B cell (primary cell): ENCODE data around the gene PCSK7. TPM values are rescaled to one million over a fixed set of nuclear protein-coding genes. Genes with fewer than 3 reads are reported as not detected.
"Not testable (repeated sequence)": the region's sequence is repeated elsewhere in the genome, so short reads cannot be mapped to it uniquely, and the experiment has no call there.

Source experiments
- ATAC-seq: fragments of 200-7000 bp; cut with Tn5 transposase; one replicate; pipeline ENCODE4 v1.10.0; 2021; ENCODE audit warnings: low read depth, mild to moderate bottlenecking, moderate number of reproducible peaks, moderate library complexity
- CTCF ChIA-PET: fragments of 350-600 bp; sonication (Branson Sonifier 250); formaldehyde crosslinking; loops from one replicate; lab custom pipeline; 2021; ENCODE audit warnings: antibody characterized with exemption, inconsistent platforms; lab: Charles Lee
- POLR2A ChIA-PET: fragments of 350-600 bp; sonication (Branson Sonifier 250); formaldehyde crosslinking; loops from one replicate; lab custom pipeline; 2021; ENCODE audit warnings: antibody characterized with exemption; lab: Charles Lee
- DNase-seq: peaks from one replicate; pipeline ENCODE4 v3.0.0; 2013
- H2AFZ ChIP-seq: 2 replicates; pipeline ENCODE4 v1.6.1; 2012; ENCODE audit warnings: mild to moderate bottlenecking, low read depth, low read length; ENCODE audit not compliant: insufficient read depth, poor library complexity, severe bottlenecking
- H3K27ac ChIP-seq, 2 donors: 1 replicate in 1 of 2; 2 replicates in 1 of 2; pipeline ENCODE4 v1.5.1; 2012 to 2013; ENCODE audit warnings: low read length in 2 of 2, mild to moderate bottlenecking in 2 of 2, moderate library complexity in 1 of 2
- H3K27me3 ChIP-seq, 4 experiments: fragments of 200-600 bp in 1 of 4; sonication (generic) in 1 of 4; replicated peaks in 1 of 4; 1 replicate in 2 of 4; 2 replicates in 2 of 4; pipeline versions ENCODE4 v1.6.1 to v1.7.0; 2013 to 2016; ENCODE audit warnings: low read length in 3 of 4, mild to moderate bottlenecking in 2 of 4, mixed read lengths in 1 of 4, moderate library complexity in 1 of 4; ENCODE audit not compliant: insufficient read depth in 4 of 4, control insufficient read depth in 3 of 4; ENCODE audit errors: control extremely low read depth in 1 of 4
- H3K36me3 ChIP-seq, 2 experiments: replicated peaks in 1 of 2; 1 replicate in 1 of 2; 2 replicates in 1 of 2; pipeline versions ENCODE4 v1.6.1 to v1.7.1; 2013; ENCODE audit warnings: low read length in 1 of 2; ENCODE audit not compliant: insufficient read depth in 2 of 2, control insufficient read depth in 1 of 2; ENCODE audit errors: control extremely low read depth in 1 of 2, extremely low read depth in 1 of 2
- H3K4me1 ChIP-seq, 2 donors: fragments of 200-600 bp in 1 of 2; sonication (generic) in 1 of 2; 1 replicate in 1 of 2; 2 replicates in 1 of 2; pipeline versions ENCODE4 v1.5.1 to v1.6.1; 2013 to 2017; ENCODE audit warnings: low read length in 2 of 2; ENCODE audit not compliant: control insufficient read depth in 2 of 2, insufficient read depth in 2 of 2
- H3K4me2 ChIP-seq: replicated peaks from 2 replicates; pipeline ENCODE3; 2012; ENCODE audit warnings: mild to moderate bottlenecking, low read depth, low read length; ENCODE audit not compliant: poor library complexity, severe bottlenecking
- H3K4me3 ChIP-seq, 5 experiments: fragments of 200-600 bp in 1 of 5; sonication (generic) in 1 of 5; 1 replicate in 3 of 5; 2 replicates in 2 of 5; pipeline versions ENCODE4 v1.5.1 to v1.7.0; 2011 to 2016; ENCODE audit warnings: low read length in 4 of 5, mild to moderate bottlenecking in 4 of 5, low read depth in 2 of 5, control low read depth in 1 of 5, moderate library complexity in 1 of 5; ENCODE audit not compliant: insufficient read depth in 1 of 5; ENCODE audit errors: control extremely low read depth in 1 of 5, extremely low read depth in 1 of 5
- H3K79me2 ChIP-seq: fragments of 200-600 bp; sonication (generic); one replicate; pipeline ENCODE4 v1.6.0; 2016; ENCODE audit warnings: low read length; ENCODE audit not compliant: control insufficient read depth, insufficient read depth
- H3K9ac ChIP-seq: fragments of 200-600 bp; sonication (generic); 2 replicates; pipeline ENCODE4 v1.6.1; 2017; ENCODE audit warnings: mild to moderate bottlenecking, low read length, moderate library complexity
- H3K9me3 ChIP-seq, 3 donors: one replicate each; pipeline versions ENCODE4 v1.6.1 to v1.7.1; 2013; ENCODE audit warnings: low read length in 2 of 3; ENCODE audit not compliant: control insufficient read depth in 2 of 3, insufficient read depth in 1 of 3; ENCODE audit errors: control extremely low read depth in 1 of 3
- H4K20me1 ChIP-seq: 2 replicates; pipeline ENCODE4 v1.6.0; 2012; ENCODE audit warnings: mild to moderate bottlenecking, low read length; ENCODE audit not compliant: insufficient read depth, control insufficient read depth, poor library complexity, severe bottlenecking
- H3K27ac Mint-ChIP-seq: one replicate; pipeline ENCODE4 v1.8.0; 2021; ENCODE audit warnings: mixed read lengths
- H3K27me3 Mint-ChIP-seq: one replicate; pipeline ENCODE4 v1.8.0; 2021; ENCODE audit warnings: mixed read lengths
- H3K4me1 Mint-ChIP-seq: one replicate; pipeline ENCODE4 v1.8.0; 2021; ENCODE audit warnings: mixed read lengths
- H3K4me3 Mint-ChIP-seq: one replicate; pipeline ENCODE4 v1.8.0; 2021; ENCODE audit warnings: mixed read lengths
- H3K9me3 Mint-ChIP-seq: one replicate; pipeline ENCODE4 v1.8.0; 2022; ENCODE audit warnings: mixed read lengths; ENCODE audit not compliant: insufficient read depth
- EZH2 ChIP-seq: IDR thresholded peaks from 2 replicates; pipeline ENCODE4 v1.6.1; 2012; ENCODE audit warnings: borderline replicate concordance, low read depth, mild to moderate bottlenecking, moderate library complexity, low read length; ENCODE audit not compliant: insufficient read depth, poor library complexity, severe bottlenecking
- WGBS: methylation state at CpG from one replicate; pipeline ENCODE4 v1.1.5; 2013; ENCODE audit warnings: missing lambda C conversion rate; ENCODE audit not compliant: insufficient coverage; 5-methylcytosine and 5-hydroxymethylcytosine counted together
- intact Hi-C: fragments of 100-400 bp; cut with micrococcal nuclease; formaldehyde crosslinking; loops from one replicate; pipeline ENCODE4 v1.10.0; 2022
- polyA plus RNA-seq: library from polyadenylated mRNA; depleted of rRNA; stranded (reverse); fragments of >200 nt; gene quantifications from 2 replicates; pipeline ENCODE4 v1.2.3, GENCODE V29; 2012
- total RNA-seq, 2 donors: library from RNA; stranded (reverse); fragments of 120-200 nt in 1 of 2; gene quantifications; 1 replicate in 1 of 2; 2 replicates in 1 of 2; pipeline versions ENCODE4 v1.2.3 to v1.2.4, GENCODE V29; 2013 to 2022
- TF ChIP-seq, protein P1 (sequence below): fragments of 200-600 bp; IDR thresholded peaks from one replicate; pipeline ENCODE4 v1.8.0; 2022; ENCODE audit warnings: antibody characterized with exemption, mild to moderate bottlenecking

The PCSK7 gene
- total and polyA plus RNA-seq, 2 donors (not counting 1 experiment from before 2014, with no cell fraction given) = 203 to 283 TPM

DNA sequence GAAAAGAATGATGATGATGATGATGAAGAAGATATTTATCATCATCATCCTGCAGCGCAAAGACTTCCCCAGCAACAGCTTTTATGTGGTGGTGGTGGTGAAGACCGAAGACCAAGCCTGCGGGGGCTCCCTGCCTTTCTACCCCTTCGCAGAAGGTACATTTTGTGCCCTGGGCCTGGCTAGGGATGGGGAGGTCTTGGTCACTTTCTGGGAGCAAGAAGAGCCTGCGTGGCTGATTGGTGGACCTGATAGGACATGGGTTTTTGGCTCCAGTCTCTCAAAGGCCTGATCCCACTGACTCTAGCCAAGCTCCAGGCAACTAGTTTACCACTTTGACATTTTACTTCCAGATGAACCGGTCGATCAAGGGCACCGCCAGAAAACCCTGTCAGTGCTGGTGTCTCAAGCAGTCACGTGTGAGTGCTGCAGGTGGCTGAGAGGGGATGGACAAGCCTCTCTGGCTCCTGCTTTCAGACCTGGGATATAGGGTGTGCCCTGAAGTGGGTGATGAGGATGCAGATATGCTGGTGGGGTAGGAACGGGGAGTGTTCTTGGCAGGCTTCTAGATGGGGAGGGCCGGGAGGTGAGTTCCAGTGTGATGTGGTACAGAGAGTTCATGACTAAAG is 48.0 kb downstream of the PCSK7 start:
- H3K4me1 ChIP-seq = peaks cover 60 to 71% of the 10 kb centered on the region in 2 donors
- no peaks in the 10 kb centered on the region for H3K9me3 Mint-ChIP-seq
- no peaks in the 10 kb centered on the region for H3K27me3 Mint-ChIP-seq
- intact Hi-C loops = no loop called here
- no peak overlapping the region for H2AFZ ChIP-seq
- ATAC-seq = no peak
- POLR2A ChIA-PET = interaction anchor here (1.0 to 1.2 kb wide), 2 partner anchors 21 to 45 kb away, joined by 3 read pairs; no protein-coding TSS in a partner anchor
- H3K27ac ChIP-seq = peak overlapping the region in 1 of 2 donors; percentile 32
- H3K9ac ChIP-seq = no peak overlapping the region
- CTCF ChIA-PET = interaction anchor here (0.9 to 14.8 kb wide), 3 partner anchors 13 to 40 kb away, joined by 3 to 309 read pairs (median 26); partner anchors contain the start of genes PCSK7 and RNF214
- H3K4me3 ChIP-seq = no peak overlapping the region
- H3K79me2 ChIP-seq = peaks cover 55% of the 10 kb centered on the region
- H3K36me3 ChIP-seq = peaks cover 0 to 55% of the 10 kb centered on the region in 2 experiments
- DNase-seq = no peak
- H3K4me2 ChIP-seq = no peak overlapping the region
- H3K9me3 ChIP-seq = no peaks in the 10 kb centered on the region
- H3K4me1 Mint-ChIP-seq = peaks cover 69% of the 10 kb centered on the region
- no peaks in the 10 kb centered on the region for H4K20me1 ChIP-seq
- H3K4me3 Mint-ChIP-seq = no peak overlapping the region
- TF ChIP-seq, protein P1, sequence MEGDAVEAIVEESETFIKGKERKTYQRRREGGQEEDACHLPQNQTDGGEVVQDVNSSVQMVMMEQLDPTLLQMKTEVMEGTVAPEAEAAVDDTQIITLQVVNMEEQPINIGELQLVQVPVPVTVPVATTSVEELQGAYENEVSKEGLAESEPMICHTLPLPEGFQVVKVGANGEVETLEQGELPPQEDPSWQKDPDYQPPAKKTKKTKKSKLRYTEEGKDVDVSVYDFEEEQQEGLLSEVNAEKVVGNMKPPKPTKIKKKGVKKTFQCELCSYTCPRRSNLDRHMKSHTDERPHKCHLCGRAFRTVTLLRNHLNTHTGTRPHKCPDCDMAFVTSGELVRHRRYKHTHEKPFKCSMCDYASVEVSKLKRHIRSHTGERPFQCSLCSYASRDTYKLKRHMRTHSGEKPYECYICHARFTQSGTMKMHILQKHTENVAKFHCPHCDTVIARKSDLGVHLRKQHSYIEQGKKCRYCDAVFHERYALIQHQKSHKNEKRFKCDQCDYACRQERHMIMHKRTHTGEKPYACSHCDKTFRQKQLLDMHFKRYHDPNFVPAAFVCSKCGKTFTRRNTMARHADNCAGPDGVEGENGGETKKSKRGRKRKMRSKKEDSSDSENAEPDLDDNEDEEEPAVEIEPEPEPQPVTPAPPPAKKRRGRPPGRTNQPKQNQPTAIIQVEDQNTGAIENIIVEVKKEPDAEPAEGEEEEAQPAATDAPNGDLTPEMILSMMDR = no peak
- TF ChIP-seq EZH2 = no peak
- H3K27ac Mint-ChIP-seq = peak overlapping the region; percentile 80
- 98% methylated on average over 6 of the region's 11 CpGs for WGBS
- H3K27me3 ChIP-seq = no peaks in the 10 kb centered on the region

DNA sequence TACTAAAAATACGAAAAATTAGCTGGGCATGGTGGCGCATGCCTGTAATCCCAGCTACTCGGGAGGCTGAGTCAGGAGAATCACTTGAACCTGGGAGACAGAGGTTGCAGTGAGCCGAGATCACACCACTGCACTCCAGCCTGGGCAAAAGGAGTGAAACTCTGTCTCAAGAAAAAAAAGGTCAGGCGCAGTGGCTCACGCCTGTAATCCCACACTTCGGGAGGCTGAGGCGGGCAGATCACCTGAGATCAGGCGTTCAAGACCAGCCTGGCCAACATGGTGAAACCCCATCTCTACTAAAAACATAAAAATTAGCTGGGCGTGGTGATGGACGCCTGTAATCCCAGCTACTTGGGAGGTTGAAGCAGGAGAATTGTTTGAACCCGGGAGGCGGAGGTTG is 48.7 kb downstream of the PCSK7 start:
- H3K27me3 ChIP-seq, H3K27ac ChIP-seq, H3K4me3 ChIP-seq, H3K9ac ChIP-seq, H3K9me3 ChIP-seq, intact Hi-C loops, H4K20me1 ChIP-seq, DNase-seq, H2AFZ ChIP-seq, H3K9me3 Mint-ChIP-seq, H3K27me3 Mint-ChIP-seq, ATAC-seq, H3K4me2 ChIP-seq, H3K4me3 Mint-ChIP-seq, H3K27ac Mint-ChIP-seq: not testable (repeated sequence)
- H3K36me3 ChIP-seq = peaks cover 0 to 51% of the 10 kb centered on the region in 2 experiments
- 97% methylated on average over 6 of the region's 13 CpGs for WGBS
- CTCF ChIA-PET = interaction anchor here (0.9 to 14.8 kb wide), 3 partner anchors 14 to 40 kb away, joined by 3 to 309 read pairs (median 26); partner anchors contain the start of genes PCSK7 and RNF214
- H3K79me2 ChIP-seq = peaks cover 49% of the 10 kb centered on the region
- H3K4me1 Mint-ChIP-seq = peaks cover 67% of the 10 kb centered on the region
- POLR2A ChIA-PET = interaction anchor here (1.0 to 1.2 kb wide), 2 partner anchors 22 to 46 kb away, joined by 3 read pairs; no protein-coding TSS in a partner anchor
- H3K4me1 ChIP-seq = peaks cover 56 to 68% of the 10 kb centered on the region in 2 donors
